HCT116 (cell line): ENCODE measurements around the gene HERC3. TPM values are rescaled to one million over a fixed set of nuclear protein-coding genes. Genes with fewer than 3 reads are reported as not detected.

ENCODE experiments used
- ATAC-seq: fragments of 200-7000 bp; cut with Tn5 transposase; 2 replicates; pipeline ENCODE4 v1.9.1; 2020; ENCODE audit warnings: mild to moderate bottlenecking, moderate library complexity
- BruUV-seq: library from RNA; stranded (reverse); fragments of 400-500 nt; replicated peaks from 2 replicates; lab custom pipeline; 2021; lab: Mats Ljungman, UMichigan
- CTCF ChIA-PET: fragments of 300-600 bp; sonication (Branson Sonifier 250); formaldehyde crosslinking; loops from one replicate; lab custom pipeline; 2021; ENCODE audit warnings: antibody characterized with exemption; lab: Charles Lee
- POLR2A ChIA-PET: fragments of 300-600, 350-600 bp; sonication (Branson Sonifier 250); formaldehyde crosslinking; loops from one replicate; lab custom pipeline; 2021; ENCODE audit warnings: antibody characterized with exemption; lab: Charles Lee
- RAD21 ChIA-PET, 2 experiments: fragments of 300-600 bp; sonication (Branson Sonifier 250); formaldehyde crosslinking; loops; one replicate each; lab custom pipeline; 2023; ENCODE audit warnings: low total read pairs in 2 of 2; ENCODE audit not compliant: uncharacterized antibody in 2 of 2, unreplicated experiment in 2 of 2, low non-redundant PET in 1 of 2; lab: Charles Lee
- DNase-seq: peaks from one replicate; pipeline ENCODE4 v3.0.0-alpha.2; 2010; ENCODE audit warnings: low read depth, low spot score
- H2AFZ ChIP-seq: fragments of 200-600 bp; shearing (Covaris generic), sonication (generic); 2 replicates; pipeline ENCODE4 v1.6.1; 2017; ENCODE audit warnings: low read depth, mixed run types, mixed read lengths, antibody characterized with exemption, low read length; ENCODE audit not compliant: poor library complexity, severe bottlenecking
- H3K27ac ChIP-seq: 2 replicates; pipeline ENCODE4 v1.5.1; 2012; ENCODE audit warnings: low read depth, low read length
- H3K27me3 ChIP-seq: fragments of 200-600 bp; sonication (generic); 2 replicates; pipeline ENCODE4 v1.6.1; 2016; ENCODE audit warnings: mixed run types, low read length, mixed read lengths; ENCODE audit not compliant: insufficient read depth
- H3K36me3 ChIP-seq, 2 experiments: fragments of 200-500 bp in 1 of 2; fragments of 200-600 bp in 1 of 2; sonication (Bioruptor generic) in 1 of 2; sonication (generic) in 1 of 2; 2 replicates each; pipeline versions ENCODE4 v1.5.1 to v1.6.1; 2014 to 2016; ENCODE audit warnings: low read length in 2 of 2, inconsistent platforms in 1 of 2, mixed read lengths in 1 of 2, mixed run types in 1 of 2; ENCODE audit not compliant: insufficient read depth in 2 of 2, control insufficient read depth in 1 of 2
- H3K4me1 ChIP-seq, 2 experiments: fragments of 200-600 bp in 1 of 2; sonication (generic) in 1 of 2; 2 replicates each; pipeline versions ENCODE4 v1.5.1 to v1.6.1; 2012 to 2017; ENCODE audit warnings: low read length in 2 of 2, inconsistent platforms in 1 of 2, mild to moderate bottlenecking in 1 of 2, mixed read lengths in 1 of 2, mixed run types in 1 of 2, moderate library complexity in 1 of 2; ENCODE audit not compliant: insufficient read depth in 2 of 2, control insufficient read depth in 1 of 2
- H3K4me2 ChIP-seq: fragments of 200-600 bp; sonication (generic); 2 replicates; pipeline ENCODE4 v1.6.1; 2017; ENCODE audit warnings: mixed run types, low read length, mixed read lengths
- H3K4me3 ChIP-seq, 2 experiments: fragments of 200-600 bp in 1 of 2; sonication (generic) in 1 of 2; replicated peaks in 1 of 2; 2 replicates each; pipeline ENCODE4 v1.5.1; 2011 to 2016; ENCODE audit warnings: low read length in 2 of 2, control low read depth in 1 of 2, low read depth in 1 of 2, mild to moderate bottlenecking in 1 of 2, mixed read lengths in 1 of 2, mixed run types in 1 of 2
- H3K79me2 ChIP-seq: fragments of 200-600 bp; sonication (generic); 2 replicates; pipeline ENCODE4 v1.6.1; 2017; ENCODE audit warnings: mild to moderate bottlenecking, mixed run types, low read length, moderate library complexity, mixed read lengths; ENCODE audit not compliant: insufficient read depth
- H3K9ac ChIP-seq: fragments of 200-600 bp; sonication (generic); 2 replicates; pipeline ENCODE4 v1.6.1; 2016; ENCODE audit warnings: low read length, mixed read lengths
- H3K9me2 ChIP-seq: fragments of 200-600 bp; sonication (generic), shearing (Covaris generic); 2 replicates; pipeline ENCODE4 v1.6.1; 2017; ENCODE audit warnings: mixed run types, mild to moderate bottlenecking, moderate library complexity; ENCODE audit not compliant: insufficient read depth
- H3K9me3 ChIP-seq, 2 experiments: fragments of 200-500 bp in 1 of 2; fragments of 200-600 bp in 1 of 2; sonication (Bioruptor generic) in 1 of 2; sonication (generic) in 1 of 2; 2 replicates each; pipeline ENCODE4 v1.6.1; 2014 to 2017; ENCODE audit warnings: low read length in 2 of 2, mixed read lengths in 2 of 2, inconsistent platforms in 1 of 2, low read depth in 1 of 2, mild to moderate bottlenecking in 1 of 2, mixed run types in 1 of 2, moderate library complexity in 1 of 2; ENCODE audit not compliant: control insufficient read depth in 1 of 2, insufficient read depth in 1 of 2
- H4K20me1 ChIP-seq: fragments of 200-600 bp; sonication (generic), shearing (Covaris generic); 2 replicates; pipeline ENCODE4 v1.6.1; 2017; ENCODE audit warnings: mixed run types, mild to moderate bottlenecking, moderate library complexity; ENCODE audit not compliant: insufficient read depth
- CBX3 ChIP-seq: IDR thresholded peaks from 2 replicates; pipeline ENCODE4 v1.6.1; 2012; ENCODE audit warnings: low read depth
- CEBPB ChIP-seq: IDR thresholded peaks from 2 replicates; pipeline ENCODE4 v1.6.1; 2012; ENCODE audit warnings: low read depth
- CTCF ChIP-seq, 3 experiments: fragments of 200-600 bp in 1 of 3; sonication (generic) in 1 of 3; IDR thresholded peaks in 2 of 3; conservative IDR thresholded peaks in 1 of 3; 2 replicates each; pipeline ENCODE4 v1.5.1; 2012 to 2017; ENCODE audit warnings: low read depth in 2 of 3, low read length in 2 of 3, antibody characterized with exemption in 1 of 3, borderline replicate concordance in 1 of 3, control low read depth in 1 of 3, mild to moderate bottlenecking in 1 of 3, mixed read lengths in 1 of 3, mixed run types in 1 of 3, moderate library complexity in 1 of 3; ENCODE audit not compliant: insufficient read depth in 1 of 3
- EGR1 ChIP-seq: IDR thresholded peaks from 2 replicates; pipeline ENCODE4 v1.6.1; 2012; ENCODE audit warnings: low read depth
- EZH2 ChIP-seq: fragments of 200-600 bp; sonication (generic); IDR thresholded peaks from 2 replicates; pipeline ENCODE4 v1.6.1; 2017; ENCODE audit warnings: antibody characterized with exemption, mixed run types
- FOSL1 ChIP-seq: IDR thresholded peaks from 2 replicates; pipeline ENCODE4 v1.6.1; 2012; ENCODE audit warnings: low read depth
- JUND ChIP-seq: IDR thresholded peaks from 2 replicates; pipeline ENCODE4 v1.6.1; 2012
- POLR2AphosphoS5 ChIP-seq: IDR thresholded peaks from 2 replicates; pipeline ENCODE4 v1.6.1; 2011; ENCODE audit warnings: mild to moderate bottlenecking, low read depth, low read length, moderate library complexity
- SIN3A ChIP-seq: IDR thresholded peaks from 2 replicates; pipeline ENCODE4 v1.6.1; 2012; ENCODE audit warnings: low read depth
- YY1 ChIP-seq: IDR thresholded peaks from 2 replicates; pipeline ENCODE4 v1.6.1; 2011; ENCODE audit warnings: low read length, low read depth, moderate library complexity, mild to moderate bottlenecking; ENCODE audit not compliant: insufficient replicate concordance; ENCODE audit errors: extremely low read depth
- ZBTB33 ChIP-seq: IDR thresholded peaks from 2 replicates; pipeline ENCODE4 v1.6.1; 2011; ENCODE audit warnings: mild to moderate bottlenecking, low read length, moderate library complexity; ENCODE audit not compliant: insufficient replicate concordance; ENCODE audit errors: extremely low read depth
- ZFX ChIP-seq: fragments of 450-650 bp; IDR thresholded peaks from 2 replicates; pipeline ENCODE4 v1.6.1; 2017
- ZNF274 ChIP-seq: fragments of 200-500 bp; sonication (Bioruptor generic); IDR thresholded peaks from 2 replicates; pipeline ENCODE4 v1.6.1; 2014; ENCODE audit warnings: mild to moderate bottlenecking, low read depth, low read length, inconsistent platforms
- intact Hi-C: fragments of 100-400 bp; cut with micrococcal nuclease; formaldehyde crosslinking; loops from 2 replicates; pipeline ENCODE4 v1.10.0; 2022
- total RNA-seq: library from RNA; stranded (reverse); gene quantifications from one replicate; pipeline ENCODE4 v1.2.1, GENCODE V29; 2021; ENCODE audit not compliant: unreplicated experiment
- TF ChIP-seq, protein P1 (sequence below): IDR thresholded peaks from 2 replicates; pipeline ENCODE4 v1.6.1; 2012
- TF ChIP-seq, protein P2 (sequence below): IDR thresholded peaks from 2 replicates; pipeline ENCODE4 v1.6.1; 2012

Gene HERC3
- total RNA-seq, 1 experiment from 2014 or later, result 10.8 TPM

GRCh38 chr4:88731381-88731780, 139.1 kb downstream of the HERC3 start:
- no TSS peak for BruUV-seq
- Histone ChIP-seq H3K4me1 (no peaks in the 10 kb centered on the region), H3K9me2 (no peaks in the 10 kb centered on the region), H2AFZ (no peak overlapping the region), H3K79me2 (no peaks in the 10 kb centered on the region), H3K36me3 (peaks cover 0 to 10% of the 10 kb centered on the region in 2 experiments; a peak in 1 of 4 replicates), H3K27me3 (no peaks in the 10 kb centered on the region), H3K27ac (no peak overlapping the region), H3K9ac (no peak overlapping the region), H4K20me1 (no peaks in the 10 kb centered on the region), H3K4me3 (no peak overlapping the region), H3K9me3 (no peaks in the 10 kb centered on the region), H3K4me2 (no peak overlapping the region)
- no peak for DNase-seq
- intact Hi-C loops, result no loop called here
- ChIA-PET CTCF (no interaction called here), RAD21 (no interaction called here), POLR2A (no interaction called here)
- no peak for ATAC-seq
- TF ChIP-seq CTCF (IDR thresholded peaks at IDR 0.05 in 2 of 3, conservative IDR thresholded peaks at IDR 0.05 in 1 of 3; ENCODE audit: borderline replicate concordance in 1 of 3, insufficient read depth in 1 of 3, low read depth in 2 of 3, low read length in 2 of 3) (no peak), CEBPB (no peak), JUND (no peak), ZFX (no peak), CBX3 (no peak), ZNF274 (no peak), YY1 (no peak), FOSL1 (no peak), POLR2AphosphoS5 (no peak), EGR1 (no peak), ZBTB33 (no peak), EZH2 (no peak), SIN3A (no peak)
- TF ChIP-seq, protein P1, sequence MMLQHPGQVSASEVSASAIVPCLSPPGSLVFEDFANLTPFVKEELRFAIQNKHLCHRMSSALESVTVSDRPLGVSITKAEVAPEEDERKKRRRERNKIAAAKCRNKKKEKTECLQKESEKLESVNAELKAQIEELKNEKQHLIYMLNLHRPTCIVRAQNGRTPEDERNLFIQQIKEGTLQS, result no peak
- TF ChIP-seq, protein P2, sequence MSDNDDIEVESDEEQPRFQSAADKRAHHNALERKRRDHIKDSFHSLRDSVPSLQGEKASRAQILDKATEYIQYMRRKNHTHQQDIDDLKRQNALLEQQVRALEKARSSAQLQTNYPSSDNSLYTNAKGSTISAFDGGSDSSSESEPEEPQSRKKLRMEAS, result no peak
